ENCODE results near the gene WAPL.

DNA sequence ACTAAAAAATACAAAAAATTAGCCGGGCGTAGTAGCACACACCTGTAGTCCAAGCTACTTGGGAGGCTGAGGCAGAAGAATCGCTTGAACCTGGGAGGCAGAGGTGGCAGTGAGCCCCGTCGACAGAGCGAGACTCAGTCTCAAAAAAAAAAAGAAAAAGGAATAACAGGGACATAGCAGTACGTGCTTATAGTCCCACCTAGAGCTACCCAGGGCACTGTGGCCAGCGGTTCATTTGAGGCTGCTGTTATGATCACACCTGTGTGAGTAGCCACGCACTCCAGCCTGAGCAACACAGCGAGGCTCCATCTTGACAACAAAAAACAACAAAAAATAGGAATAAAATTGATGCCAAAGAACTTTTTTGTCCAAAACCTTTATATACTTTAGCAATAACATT, 17.1 kb downstream of the WAPL start:
- TF ChIP-seq CTCF (IDR thresholded peaks at IDR 0.05; ENCODE audit: low read depth, low read length, poor library complexity, severe bottlenecking) (no peak), EZH2phosphoT487 (IDR thresholded peaks at IDR 0.05; ENCODE audit: borderline replicate concordance, low read length) (no peak)

All from DOHH2 (cell line).